GM19240 (cell line): ENCODE results near the gene NCBP3.

ENCODE experiments used
- DNase-seq: peaks from one replicate; pipeline ENCODE4 v3.0.0; 2011; ENCODE audit warnings: low spot score; ENCODE audit not compliant: insufficient read length

NCBP3 gene

GRCh38 chr17:3761036-3761917, 84.8 kb downstream of the NCBP3 start:
- no peak for DNase-seq

DNA sequence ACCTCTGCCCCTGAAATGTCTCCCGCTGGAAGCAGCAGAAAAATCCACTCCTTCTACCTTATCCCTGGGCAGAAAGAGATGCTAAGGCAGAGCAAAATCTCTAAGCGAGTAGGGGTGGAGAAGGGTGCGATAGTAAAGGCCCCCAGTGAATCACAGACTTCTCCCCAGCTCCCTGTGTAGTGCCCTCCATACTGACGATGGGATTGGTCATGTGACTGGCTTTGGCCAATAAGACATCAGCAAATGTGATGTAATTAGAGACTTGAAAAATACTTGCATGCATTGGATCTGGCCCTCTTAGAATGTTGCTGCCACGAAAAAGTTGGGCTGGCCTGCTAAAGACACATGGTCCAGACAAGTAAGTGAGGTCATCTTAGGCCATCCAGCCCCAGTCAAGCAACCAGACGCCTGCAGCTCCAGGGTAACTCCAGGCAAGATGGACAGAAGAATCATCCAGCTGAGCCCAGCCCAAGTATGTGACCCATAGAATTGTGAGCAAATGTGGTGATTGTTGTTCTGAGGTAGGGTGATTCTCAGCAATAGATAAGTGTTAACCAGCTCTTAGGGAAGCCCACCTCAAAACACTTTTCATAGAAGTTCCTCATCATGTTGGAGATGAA, 86.3 kb downstream of the NCBP3 start:
- DNase-seq, result no peak

DNA sequence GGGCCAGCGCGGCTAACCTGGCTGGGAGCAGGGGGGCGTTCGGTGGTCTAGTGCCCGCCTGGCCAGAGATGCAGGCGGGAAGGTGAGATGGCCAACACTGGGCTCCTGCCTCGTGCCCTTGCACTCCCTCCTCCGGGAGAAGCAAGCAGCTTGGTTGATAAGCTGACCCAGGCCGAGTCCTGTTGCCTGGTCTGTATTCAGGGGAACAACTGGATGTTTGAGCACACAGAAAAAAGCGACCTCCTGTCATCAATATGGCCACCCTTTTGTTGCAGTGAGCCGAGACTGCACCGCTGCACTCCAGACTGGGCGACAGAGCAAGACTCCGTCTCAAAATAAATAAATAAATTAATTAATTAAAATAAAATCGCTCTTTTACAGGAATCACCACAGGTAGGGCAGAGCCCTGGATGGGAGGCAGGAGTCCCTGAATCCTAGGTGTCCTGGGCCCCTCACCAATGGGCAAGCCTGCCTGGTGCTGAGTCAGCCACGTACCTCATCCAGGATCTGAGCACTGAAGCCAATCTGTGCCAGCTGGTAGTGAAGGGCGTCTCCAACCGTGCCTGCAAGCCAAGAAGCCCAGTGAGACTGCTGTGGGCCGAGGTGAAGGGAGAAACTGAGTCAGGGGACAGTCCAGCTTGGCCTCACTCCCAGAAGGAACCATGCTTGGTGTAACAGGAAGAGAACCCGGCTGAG, 90.6 kb downstream of the NCBP3 start:
- no peak for DNase-seq

GRCh38 chr17:3754458-3755334, 91.3 kb downstream of the NCBP3 start:
- DNase-seq, result peak; percentile 17

DNA sequence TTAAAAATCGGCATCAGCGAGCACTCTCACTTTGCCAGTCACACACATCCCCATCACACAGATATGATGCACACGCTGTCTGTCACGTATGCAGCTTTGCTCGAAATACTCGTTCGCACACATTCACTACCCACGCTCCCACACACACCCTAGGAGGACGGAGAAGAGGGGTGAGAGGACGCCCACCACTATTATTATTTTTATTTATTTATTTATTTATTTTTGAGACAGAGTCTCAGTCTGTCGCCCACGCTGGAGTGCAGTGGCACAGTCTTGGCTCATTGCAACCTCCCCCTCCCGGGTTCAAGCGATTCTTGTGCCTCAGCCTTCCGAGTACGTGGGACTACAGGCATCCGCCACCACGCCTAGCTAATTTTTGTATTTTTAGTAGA, 92.0 kb downstream of the NCBP3 start:
- DNase-seq, result no peak

GRCh38 chr17:3753624-3754023, 92.4 kb downstream of the NCBP3 start:
- no peak for DNase-seq
